GM12878 (cell line): ENCODE measurements around the gene USP34. TPM values are rescaled to one million over a fixed set of nuclear protein-coding genes. Genes with fewer than 3 reads are reported as not detected.

ENCODE experiments used
- ATAC-seq: fragments of 200-7000 bp; cut with Tn5 transposase; 3 replicates; pipeline ENCODE4 v1.9.1; 2020; ENCODE audit warnings: mild to moderate bottlenecking, moderate library complexity
- BruUV-seq: library from RNA; stranded (reverse); fragments of 400-500 nt; replicated peaks from 2 replicates; lab custom pipeline; 2021; lab: Mats Ljungman, UMichigan
- CTCF ChIA-PET: fragments of 300-600 bp; sonication (Branson Sonifier 250); formaldehyde crosslinking; extraction: SDS; loops from one replicate; lab custom pipeline; 2021; ENCODE audit warnings: inconsistent platforms; lab: Yijun Ruan, JAX
- POLR2A ChIA-PET: fragments of 350-600 bp; formaldehyde crosslinking; extraction: SDS; loops from one replicate; lab custom pipeline; 2021; ENCODE audit warnings: inconsistent platforms; lab: Charles Lee
- RAD21 ChIA-PET: fragments of 300-600 bp; sonication (Branson Sonifier 250); formaldehyde crosslinking; loops from one replicate; lab custom pipeline; 2023; ENCODE audit warnings: antibody characterized with exemption; ENCODE audit not compliant: unreplicated experiment; lab: Charles Lee
- SMC1A ChIA-PET: fragments of 300-600 bp; sonication (Branson Sonifier 250); formaldehyde crosslinking; loops from one replicate; lab custom pipeline; 2023; ENCODE audit not compliant: unreplicated experiment, uncharacterized antibody; lab: Charles Lee
- DNase-seq: peaks from one replicate; pipeline ENCODE4 v3.0.0-alpha.2; 2011; ENCODE audit warnings: low read depth, low spot score
- FAIRE-seq: peaks from 3 replicates; lab custom pipeline; 2011; peaks lifted over from hg19 to GRCh38; lab: Jason Lieb, UNC
- H2AFZ ChIP-seq: 2 replicates; pipeline ENCODE4 v1.6.0; 2011; ENCODE audit warnings: low read depth, low read length, control low read depth; ENCODE audit not compliant: control insufficient read depth
- H3K27ac ChIP-seq: 2 replicates; pipeline ENCODE4 v1.5.1; 2011; ENCODE audit warnings: control low read depth; ENCODE audit not compliant: control insufficient read depth, insufficient read depth
- H3K27me3 ChIP-seq, 2 experiments: replicated peaks in 1 of 2; 2 replicates each; pipeline versions ENCODE4 v1.6.0 to v1.6.1; 2011; ENCODE audit warnings: low read length in 1 of 2; ENCODE audit not compliant: control insufficient read depth in 2 of 2, insufficient read depth in 2 of 2
- H3K36me3 ChIP-seq, 2 experiments: 2 replicates each; pipeline ENCODE4 v1.5.1; 2011; ENCODE audit warnings: low read length in 1 of 2; ENCODE audit not compliant: control insufficient read depth in 2 of 2, insufficient read depth in 2 of 2
- H3K4me1 ChIP-seq: 2 replicates; pipeline ENCODE4 v1.6.1; 2011; ENCODE audit warnings: mild to moderate bottlenecking, low read length, moderate library complexity, mixed read lengths; ENCODE audit not compliant: control insufficient read depth, insufficient read depth
- H3K4me2 ChIP-seq: 2 replicates; pipeline ENCODE4 v1.6.0; 2011; ENCODE audit warnings: control low read depth; ENCODE audit not compliant: control insufficient read depth, insufficient read depth
- H3K4me3 ChIP-seq: fragments of 200-600 bp; sonication (generic); 2 replicates; pipeline ENCODE4 v1.5.1; 2016
- H3K79me2 ChIP-seq: 2 replicates; pipeline ENCODE4 v1.6.0; 2011; ENCODE audit warnings: low read length; ENCODE audit not compliant: control insufficient read depth, insufficient read depth
- H3K9ac ChIP-seq: 2 replicates; pipeline ENCODE4 v1.8.0; 2011; ENCODE audit warnings: low read length, control low read depth, mixed read lengths; ENCODE audit not compliant: control insufficient read depth, insufficient read depth
- H3K9me3 ChIP-seq: replicated peaks from 3 replicates; pipeline ENCODE4 v1.5.1; 2011; ENCODE audit warnings: mild to moderate bottlenecking, low read length; ENCODE audit not compliant: control insufficient read depth, insufficient read depth
- H4K20me1 ChIP-seq: 2 replicates; pipeline ENCODE4 v1.6.0; 2011; ENCODE audit not compliant: control insufficient read depth, insufficient read depth
- BACH1 ChIP-seq: fragments of 450-650 bp; IDR thresholded peaks from 2 replicates; pipeline ENCODE4 v1.6.1; 2017; ENCODE audit warnings: mild to moderate bottlenecking, borderline replicate concordance
- FOXK2 ChIP-seq: fragments of 450-650 bp; IDR thresholded peaks from 2 replicates; pipeline ENCODE4 v1.6.1; 2017; ENCODE audit warnings: mild to moderate bottlenecking, moderate library complexity
- NR2C1 ChIP-seq: fragments of 450-650 bp; IDR thresholded peaks from 2 replicates; pipeline ENCODE4 v1.6.1; 2017; ENCODE audit warnings: antibody characterized with exemption, mild to moderate bottlenecking, moderate library complexity
- NR2C2 ChIP-seq: IDR thresholded peaks from 2 replicates; pipeline ENCODE4 v1.6.1; 2011; ENCODE audit warnings: borderline replicate concordance, low read depth; ENCODE audit not compliant: control insufficient read depth, insufficient read length
- PML ChIP-seq: IDR thresholded peaks from 2 replicates; pipeline ENCODE4 v1.6.1; 2012; ENCODE audit warnings: low read length, inconsistent platforms
- RB1 ChIP-seq: fragments of 450-650 bp; formaldehyde crosslinking; IDR thresholded peaks from 2 replicates; pipeline ENCODE4 v1.6.1; 2017; ENCODE audit warnings: mild to moderate bottlenecking, borderline replicate concordance
- RELA ChIP-seq: fragments of 450-650 bp; IDR thresholded peaks from 2 replicates; pipeline ENCODE4 v1.8.0; 2014; ENCODE audit warnings: borderline replicate concordance; ENCODE audit not compliant: partially characterized antibody
- SMAD5 ChIP-seq: IDR thresholded peaks from 2 replicates; pipeline ENCODE4 v1.6.1; 2016; ENCODE audit warnings: antibody characterized with exemption, low read depth
- SUZ12 ChIP-seq: fragments of 200-600 bp; sonication (generic); IDR thresholded peaks from one replicate; pipeline ENCODE4 v1.6.1; 2018; ENCODE audit warnings: antibody characterized with exemption, mild to moderate bottlenecking; ENCODE audit not compliant: unreplicated experiment
- ZNF24 ChIP-seq: fragments of 450-650 bp; IDR thresholded peaks from 2 replicates; pipeline ENCODE4 v1.6.1; 2017; ENCODE audit warnings: antibody characterized with exemption, mild to moderate bottlenecking
- in situ Hi-C: fragments of 300-500 bp; cut with MboI; formaldehyde crosslinking; loops from 9 replicates; pipeline ENCODE4 v1.14.3; 2018; ENCODE audit warnings: mixed read lengths
- intact Hi-C: fragments of 100-400 bp; cut with micrococcal nuclease; formaldehyde crosslinking; loops from one replicate; pipeline ENCODE4 v1.14.2; 2022; ENCODE audit not compliant: unreplicated experiment
- polyA plus RNA-seq, 11 experiments: library from polyadenylated mRNA; depleted of rRNA in 4 of 11; unstranded in 6 of 11; stranded (reverse) in 5 of 11; fragments of >200 nt; fragmentation: Nextera tagmentation in 4 of 11; fragmentation: Illumina TruSeq in 1 of 11; extraction: Ambion mirVana in 4 of 11; extraction: Trizol in 1 of 11; gene quantifications; 1 replicate in 1 of 11; 2 replicates in 10 of 11; pipeline versions ENCODE4 v1.2.1 to v1.2.3, GENCODE V29; 2011 to 2016; ENCODE audit warnings: inconsistent platforms in 2 of 11, missing spikeins in 2 of 11, low read depth in 1 of 11
- total RNA-seq, 4 experiments: library from RNA; depleted of rRNA in 3 of 4; stranded (reverse); fragments of >200 nt in 3 of 4; fragmentation: Illumina TruSeq in 1 of 4; extraction: Trizol in 1 of 4; gene quantifications; 2 replicates each; pipeline versions ENCODE4 v1.2.1 to v1.2.3, GENCODE V29; 2013 to 2021
- TF ChIP-seq, protein P1 (sequence below): IDR thresholded peaks from 2 replicates; pipeline ENCODE4 v1.6.1; 2011; ENCODE audit warnings: low read depth, low read length, improper control_type of control experiment, borderline replicate concordance
- TF ChIP-seq, protein P2 (sequence below): fragments of 450-650 bp; IDR thresholded peaks from 2 replicates; pipeline ENCODE4 v1.6.1; 2018; ENCODE audit warnings: borderline replicate concordance, mild to moderate bottlenecking; ENCODE audit not compliant: partially characterized antibody
- TF ChIP-seq, protein P3 (sequence below): IDR thresholded peaks from 2 replicates; pipeline ENCODE4 v1.6.1; 2012; ENCODE audit warnings: low read length, inconsistent platforms
- TF ChIP-seq, protein P4 (sequence below): fragments of 450-650 bp; IDR thresholded peaks from 2 replicates; pipeline ENCODE4 v1.6.1; 2016; ENCODE audit warnings: mild to moderate bottlenecking
- TF ChIP-seq, protein P5 (sequence below): fragments of 450-650 bp; formaldehyde crosslinking; IDR thresholded peaks from 2 replicates; pipeline ENCODE4 v1.4.0; 2022; ENCODE audit warnings: mild to moderate bottlenecking, moderate library complexity

USP34 gene
- total and polyA plus RNA-seq, 10 of the 15 experiments (the other 5 are each of a cell fraction or from before 2014, with no cell fraction given): 26.2 to 106 (median 62.1) TPM

DNA sequence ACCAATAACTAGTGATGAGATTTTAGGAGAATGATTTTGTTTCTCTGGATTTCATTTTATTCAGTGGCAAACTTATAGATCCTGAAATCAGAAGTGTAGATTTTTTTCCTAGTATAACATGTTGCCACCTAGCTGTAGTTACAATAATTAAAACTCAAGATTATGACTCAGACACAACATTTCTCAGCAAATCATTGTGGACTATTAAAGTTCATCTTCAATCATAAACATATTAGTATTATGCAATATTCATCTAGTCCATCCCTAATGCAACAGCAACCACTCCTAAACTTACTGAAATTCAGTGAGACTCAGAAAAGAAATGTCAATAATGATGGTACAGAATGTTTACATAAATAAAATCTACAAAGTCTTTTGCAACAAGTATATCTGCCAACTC, 51.3 kb downstream of the USP34 start:
- in situ Hi-C loops: no loop called here
- TF ChIP-seq, protein P1, sequence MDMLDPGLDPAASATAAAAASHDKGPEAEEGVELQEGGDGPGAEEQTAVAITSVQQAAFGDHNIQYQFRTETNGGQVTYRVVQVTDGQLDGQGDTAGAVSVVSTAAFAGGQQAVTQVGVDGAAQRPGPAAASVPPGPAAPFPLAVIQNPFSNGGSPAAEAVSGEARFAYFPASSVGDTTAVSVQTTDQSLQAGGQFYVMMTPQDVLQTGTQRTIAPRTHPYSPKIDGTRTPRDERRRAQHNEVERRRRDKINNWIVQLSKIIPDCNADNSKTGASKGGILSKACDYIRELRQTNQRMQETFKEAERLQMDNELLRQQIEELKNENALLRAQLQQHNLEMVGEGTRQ: no peak
- TF ChIP-seq BACH1 (no peak), RELA (no peak), SUZ12 (no peak), NR2C1 (no peak), FOXK2 (no peak), ZNF24 (no peak), NR2C2 (no peak), RB1 (no peak), SMAD5 (no peak), PML (no peak)
- TF ChIP-seq, protein P2, sequence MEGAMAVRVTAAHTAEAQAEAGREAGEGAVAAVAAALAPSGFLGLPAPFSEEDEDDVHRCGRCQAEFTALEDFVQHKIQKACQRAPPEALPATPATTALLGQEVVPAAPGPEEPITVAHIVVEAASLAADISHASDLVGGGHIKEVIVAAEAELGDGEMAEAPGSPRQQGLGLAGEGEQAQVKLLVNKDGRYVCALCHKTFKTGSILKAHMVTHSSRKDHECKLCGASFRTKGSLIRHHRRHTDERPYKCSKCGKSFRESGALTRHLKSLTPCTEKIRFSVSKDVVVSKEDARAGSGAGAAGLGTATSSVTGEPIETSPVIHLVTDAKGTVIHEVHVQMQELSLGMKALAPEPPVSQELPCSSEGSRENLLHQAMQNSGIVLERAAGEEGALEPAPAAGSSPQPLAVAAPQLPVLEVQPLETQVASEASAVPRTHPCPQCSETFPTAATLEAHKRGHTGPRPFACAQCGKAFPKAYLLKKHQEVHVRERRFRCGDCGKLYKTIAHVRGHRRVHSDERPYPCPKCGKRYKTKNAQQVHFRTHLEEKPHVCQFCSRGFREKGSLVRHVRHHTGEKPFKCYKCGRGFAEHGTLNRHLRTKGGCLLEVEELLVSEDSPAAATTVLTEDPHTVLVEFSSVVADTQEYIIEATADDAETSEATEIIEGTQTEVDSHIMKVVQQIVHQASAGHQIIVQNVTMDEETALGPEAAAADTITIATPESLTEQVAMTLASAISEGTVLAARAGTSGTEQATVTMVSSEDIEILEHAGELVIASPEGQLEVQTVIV: no peak
- TF ChIP-seq, protein P3, sequence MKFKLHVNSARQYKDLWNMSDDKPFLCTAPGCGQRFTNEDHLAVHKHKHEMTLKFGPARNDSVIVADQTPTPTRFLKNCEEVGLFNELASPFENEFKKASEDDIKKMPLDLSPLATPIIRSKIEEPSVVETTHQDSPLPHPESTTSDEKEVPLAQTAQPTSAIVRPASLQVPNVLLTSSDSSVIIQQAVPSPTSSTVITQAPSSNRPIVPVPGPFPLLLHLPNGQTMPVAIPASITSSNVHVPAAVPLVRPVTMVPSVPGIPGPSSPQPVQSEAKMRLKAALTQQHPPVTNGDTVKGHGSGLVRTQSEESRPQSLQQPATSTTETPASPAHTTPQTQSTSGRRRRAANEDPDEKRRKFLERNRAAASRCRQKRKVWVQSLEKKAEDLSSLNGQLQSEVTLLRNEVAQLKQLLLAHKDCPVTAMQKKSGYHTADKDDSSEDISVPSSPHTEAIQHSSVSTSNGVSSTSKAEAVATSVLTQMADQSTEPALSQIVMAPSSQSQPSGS: no peak
- TF ChIP-seq, protein P4, sequence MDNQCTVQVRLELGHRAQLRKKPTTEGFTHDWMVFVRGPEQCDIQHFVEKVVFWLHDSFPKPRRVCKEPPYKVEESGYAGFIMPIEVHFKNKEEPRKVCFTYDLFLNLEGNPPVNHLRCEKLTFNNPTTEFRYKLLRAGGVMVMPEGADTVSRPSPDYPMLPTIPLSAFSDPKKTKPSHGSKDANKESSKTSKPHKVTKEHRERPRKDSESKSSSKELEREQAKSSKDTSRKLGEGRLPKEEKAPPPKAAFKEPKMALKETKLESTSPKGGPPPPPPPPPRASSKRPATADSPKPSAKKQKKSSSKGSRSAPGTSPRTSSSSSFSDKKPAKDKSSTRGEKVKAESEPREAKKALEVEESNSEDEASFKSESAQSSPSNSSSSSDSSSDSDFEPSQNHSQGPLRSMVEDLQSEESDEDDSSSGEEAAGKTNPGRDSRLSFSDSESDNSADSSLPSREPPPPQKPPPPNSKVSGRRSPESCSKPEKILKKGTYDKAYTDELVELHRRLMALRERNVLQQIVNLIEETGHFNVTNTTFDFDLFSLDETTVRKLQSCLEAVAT: no peak
- TF ChIP-seq, protein P5, sequence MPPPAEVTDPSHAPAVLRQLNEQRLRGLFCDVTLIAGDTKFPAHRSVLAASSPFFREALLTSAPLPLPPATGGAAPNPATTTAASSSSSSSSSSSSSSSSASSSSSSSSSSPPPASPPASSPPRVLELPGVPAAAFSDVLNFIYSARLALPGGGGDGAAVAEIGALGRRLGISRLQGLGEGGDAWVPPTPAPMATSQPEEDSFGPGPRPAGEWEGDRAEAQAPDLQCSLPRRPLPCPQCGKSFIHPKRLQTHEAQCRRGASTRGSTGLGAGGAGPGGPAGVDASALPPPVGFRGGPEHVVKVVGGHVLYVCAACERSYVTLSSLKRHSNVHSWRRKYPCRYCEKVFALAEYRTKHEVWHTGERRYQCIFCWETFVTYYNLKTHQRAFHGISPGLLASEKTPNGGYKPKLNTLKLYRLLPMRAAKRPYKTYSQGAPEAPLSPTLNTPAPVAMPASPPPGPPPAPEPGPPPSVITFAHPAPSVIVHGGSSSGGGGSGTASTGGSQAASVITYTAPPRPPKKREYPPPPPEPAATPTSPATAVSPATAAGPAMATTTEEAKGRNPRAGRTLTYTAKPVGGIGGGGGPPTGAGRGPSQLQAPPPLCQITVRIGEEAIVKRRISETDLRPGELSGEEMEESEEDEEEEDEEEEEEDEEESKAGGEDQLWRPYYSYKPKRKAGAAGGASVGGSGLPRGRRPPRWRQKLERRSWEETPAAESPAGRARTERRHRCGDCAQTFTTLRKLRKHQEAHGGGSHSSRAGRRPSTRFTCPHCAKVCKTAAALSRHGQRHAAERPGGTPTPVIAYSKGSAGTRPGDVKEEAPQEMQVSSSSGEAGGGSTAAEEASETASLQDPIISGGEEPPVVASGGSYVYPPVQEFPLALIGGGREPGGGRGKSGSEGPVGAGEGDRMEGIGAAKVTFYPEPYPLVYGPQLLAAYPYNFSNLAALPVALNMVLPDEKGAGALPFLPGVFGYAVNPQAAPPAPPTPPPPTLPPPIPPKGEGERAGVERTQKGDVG (CRISPR knock-in tag): no peak

More for the DNA sequence above, 51.3 kb downstream of the USP34 start:
- no peaks in the 10 kb centered on the region for H4K20me1 ChIP-seq
- CTCF ChIA-PET: interaction anchor here (1.0 to 1.8 kb wide), 12 partner anchors 9 to 251 kb away, joined by 3 to 7 read pairs (median 4); no protein-coding TSS in a partner anchor
- no peak overlapping the region for H3K4me3 ChIP-seq
- FAIRE-seq (no peak), ATAC-seq (peak; percentile 20; the same call in 1 of the 3 replicates), DNase-seq (no peak)
- no peak overlapping the region for H3K27ac ChIP-seq
- H3K4me2 ChIP-seq: no peak overlapping the region
- H2AFZ ChIP-seq: no peak overlapping the region
- no peaks in the 10 kb centered on the region for H3K27me3 ChIP-seq
- BruUV-seq: no TSS peak
- H3K9me3 ChIP-seq: no peaks in the 10 kb centered on the region
- intact Hi-C loops: no loop called here
- POLR2A ChIA-PET: interaction anchor here (0.6 to 3.4 kb wide), 2 partner anchors 40 to 118 kb away, joined by 3 to 10 read pairs; no protein-coding TSS in a partner anchor
- RAD21 ChIA-PET: interaction anchor here (0.7 to 2.1 kb wide), 9 partner anchors 17 to 421 kb away, joined by 3 to 9 read pairs (median 3); partner anchors contain the start of gene XPO1
- peaks cover 31% of the 10 kb centered on the region for H3K4me1 ChIP-seq
- peaks cover 2 to 5% of the 10 kb centered on the region in 2 experiments; a peak in 2 of 4 replicates for H3K36me3 ChIP-seq
- H3K9ac ChIP-seq: no peak overlapping the region
- peaks cover 60% of the 10 kb centered on the region for H3K79me2 ChIP-seq
- SMC1A ChIA-PET: interaction anchor here (0.8 to 3.3 kb wide), 15 partner anchors 9 to 239 kb away, joined by 3 to 19 read pairs (median 5); no protein-coding TSS in a partner anchor
